MM.1S (cell line): ENCODE results near the gene GDF7.

Experiments used
- DNase-seq: peaks from one replicate; pipeline ENCODE4 v3.0.0-alpha.2; 2015
- H2AFZ ChIP-seq: fragments of 300-600 bp; sonication (generic); 2 replicates; pipeline ENCODE4 v1.6.0; 2016; ENCODE audit warnings: antibody characterized with exemption, low read length
- H3F3A ChIP-seq: fragments of 300-600 bp; sonication (generic); 2 replicates; pipeline ENCODE4 v1.6.1; 2016; ENCODE audit warnings: mild to moderate bottlenecking, antibody characterized with exemption, low read length, moderate library complexity, mixed read lengths; ENCODE audit not compliant: insufficient read depth
- H3K27ac ChIP-seq: fragments of 300-600 bp; sonication (generic); 2 replicates; pipeline ENCODE4 v1.5.1; 2016; ENCODE audit warnings: mild to moderate bottlenecking, low read length
- H3K27me3 ChIP-seq: fragments of 300-600 bp; sonication (generic); replicated peaks from 2 replicates; pipeline ENCODE4 v1.6.0; 2016; ENCODE audit warnings: low read length; ENCODE audit not compliant: insufficient read depth
- H3K36me3 ChIP-seq: fragments of 300-600 bp; sonication (generic); replicated peaks from 2 replicates; pipeline ENCODE4 v1.6.1; 2016; ENCODE audit warnings: mild to moderate bottlenecking, low read length, mixed read lengths; ENCODE audit not compliant: insufficient read depth
- H3K4me1 ChIP-seq: fragments of 300-600 bp; sonication (generic); 2 replicates; pipeline ENCODE4 v1.6.1; 2016; ENCODE audit warnings: low read length, mixed read lengths
- H3K4me2 ChIP-seq: fragments of 300-600 bp; sonication (generic); 2 replicates; pipeline ENCODE4 v1.6.0; 2016; ENCODE audit warnings: low read depth, low read length
- H3K4me3 ChIP-seq: fragments of 300-600 bp; sonication (generic); 2 replicates; pipeline ENCODE4 v1.5.1; 2016; ENCODE audit warnings: low read length, mixed read lengths
- H3K79me2 ChIP-seq: fragments of 300-600 bp; sonication (generic); 2 replicates; pipeline ENCODE4 v1.6.1; 2016; ENCODE audit warnings: mixed run types, low read length, mixed read lengths
- H3K9ac ChIP-seq: fragments of 300-600 bp; sonication (generic); 2 replicates; pipeline ENCODE4 v1.6.1; 2016; ENCODE audit warnings: low read length, mixed read lengths
- H3K9me2 ChIP-seq: fragments of 300-600 bp; sonication (generic); replicated peaks from 2 replicates; pipeline ENCODE4 v1.6.1; 2016; ENCODE audit warnings: mild to moderate bottlenecking, low read length, mixed read lengths; ENCODE audit not compliant: insufficient read depth
- H3K9me3 ChIP-seq: fragments of 300-600 bp; sonication (generic); replicated peaks from 2 replicates; pipeline ENCODE4 v1.6.1; 2016; ENCODE audit warnings: mild to moderate bottlenecking, low read length, mixed read lengths; ENCODE audit not compliant: insufficient read depth
- H4K20me1 ChIP-seq: fragments of 300-600 bp; sonication (generic); 2 replicates; pipeline ENCODE4 v1.6.1; 2016; ENCODE audit warnings: mild to moderate bottlenecking, low read length, moderate library complexity, mixed read lengths; ENCODE audit not compliant: insufficient read depth
- CTCF ChIP-seq: fragments of 300-600 bp; sonication (generic); IDR thresholded peaks from 2 replicates; pipeline ENCODE4 v1.5.1; 2016; ENCODE audit warnings: antibody characterized with exemption, low read length, mixed read lengths
- EZH2 ChIP-seq: fragments of 300-600 bp; sonication (generic); optimal IDR thresholded peaks from 2 replicates; pipeline ENCODE3; 2017; ENCODE audit warnings: low read depth, mild to moderate bottlenecking, antibody characterized with exemption, low read length, mixed read lengths
- EZH2phosphoT487 ChIP-seq: fragments of 300-600 bp; sonication (generic); IDR thresholded peaks from 2 replicates; pipeline ENCODE4 v1.6.1; 2018; ENCODE audit warnings: antibody characterized with exemption, low read length

The GDF7 gene

GRCh38 chr2:20652141-20652540 is 14.8 kb upstream of the GDF7 start:
- no peak overlapping the region for H3K4me2 ChIP-seq
- H3K79me2 ChIP-seq = peaks cover 25% of the 10 kb centered on the region
- H3K4me3 ChIP-seq = no peak overlapping the region
- no peak for TF ChIP-seq CTCF
- TF ChIP-seq EZH2phosphoT487 = no peak
- TF ChIP-seq EZH2 = no peak
- DNase-seq = no peak
- H3K9ac ChIP-seq = no peak overlapping the region
- peaks cover 10% of the 10 kb centered on the region for H3K4me1 ChIP-seq
- H4K20me1 ChIP-seq = no peaks in the 10 kb centered on the region
- H2AFZ ChIP-seq = no peak overlapping the region
- H3K9me2 ChIP-seq = no peaks in the 10 kb centered on the region
- H3K36me3 ChIP-seq = no peaks in the 10 kb centered on the region
- peaks cover 5% of the 10 kb centered on the region; the same call in 1 of the 2 replicates for H3F3A ChIP-seq
- no peak overlapping the region for H3K27ac ChIP-seq
- H3K9me3 ChIP-seq = no peaks in the 10 kb centered on the region
- no peaks in the 10 kb centered on the region for H3K27me3 ChIP-seq

- no peak overlapping the region for H3K4me2 ChIP-seq
- no peaks in the 10 kb centered on the region for H3K9me2 ChIP-seq
- peaks cover 10% of the 10 kb centered on the region for H3K4me1 ChIP-seq
- H3K27ac ChIP-seq = no peak overlapping the region
- no peaks in the 10 kb centered on the region for H3K9me3 ChIP-seq
- H3F3A ChIP-seq = peaks cover 5% of the 10 kb centered on the region; the same call in 1 of the 2 replicates
- no peaks in the 10 kb centered on the region for H3K36me3 ChIP-seq
- H2AFZ ChIP-seq = no peak overlapping the region
- H3K9ac ChIP-seq = no peak overlapping the region
- H3K27me3 ChIP-seq = no peaks in the 10 kb centered on the region
- H3K4me3 ChIP-seq = no peak overlapping the region
- TF ChIP-seq EZH2 (no peak), CTCF (no peak), EZH2phosphoT487 (no peak)
- H3K79me2 ChIP-seq = peaks cover 24% of the 10 kb centered on the region
- H4K20me1 ChIP-seq = no peaks in the 10 kb centered on the region
- DNase-seq = no peak
These were observed 14.0 kb upstream of the GDF7 start for GRCh38 chr2:20652673-20653575.

GRCh38 chr2:20653695-20654534 is 13.0 kb upstream of the GDF7 start:
- H2AFZ ChIP-seq = no peak overlapping the region
- no peak for TF ChIP-seq EZH2
- TF ChIP-seq EZH2phosphoT487 = no peak
- TF ChIP-seq CTCF = 0 out of 2 replicates have a peak, but pooled peaks have one; percentile 5
- H3F3A ChIP-seq = peaks cover 5% of the 10 kb centered on the region; the same call in 1 of the 2 replicates

More at GRCh38 chr2:20653695-20654534, 13.0 kb upstream of the GDF7 start:
- peaks cover 18% of the 10 kb centered on the region for H3K79me2 ChIP-seq
- H4K20me1 ChIP-seq = no peaks in the 10 kb centered on the region
- H3K4me2 ChIP-seq = no peak overlapping the region
- peaks cover 10% of the 10 kb centered on the region for H3K4me1 ChIP-seq
- H3K9me2 ChIP-seq = no peaks in the 10 kb centered on the region
- H3K27ac ChIP-seq = no peak overlapping the region
- DNase-seq = no peak
- H3K36me3 ChIP-seq = no peaks in the 10 kb centered on the region
- no peaks in the 10 kb centered on the region for H3K27me3 ChIP-seq
- H3K4me3 ChIP-seq = no peak overlapping the region
- H3K9me3 ChIP-seq = no peaks in the 10 kb centered on the region
- H3K9ac ChIP-seq = no peak overlapping the region
